Measurements from ENCODE around the gene CLN6. TPM values are rescaled to one million over a fixed set of nuclear protein-coding genes. Genes with fewer than 3 reads are reported as not detected.

CLN6 gene
- total and polyA plus RNA-seq, 10 donors: 9.8 to 38.6 (median 27.1) TPM

DNA sequence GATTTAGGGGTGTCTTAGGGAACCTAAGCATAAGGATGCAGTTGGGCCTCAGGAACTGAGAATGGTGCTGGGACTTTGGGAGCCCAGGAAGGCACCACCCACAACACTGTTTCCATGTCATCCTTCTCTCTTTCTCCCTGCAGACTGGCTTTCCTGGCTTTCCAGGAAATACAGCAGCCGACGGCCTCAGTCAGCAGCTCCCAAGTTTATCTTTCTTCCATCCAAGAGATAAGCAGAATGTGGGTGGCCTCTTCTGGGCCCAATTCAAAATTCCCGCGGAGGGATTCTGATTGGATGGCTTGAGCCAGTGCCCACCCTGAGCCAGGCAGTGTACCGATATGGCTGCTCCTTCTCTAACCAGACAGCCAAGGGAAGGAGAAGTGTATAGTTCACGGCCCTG is 4.5 kb upstream of the CLN6 start:
- WGBS, 5 donors: 75 to 89% (median 79%) methylated on average over 6 of the region's 6 CpGs
- H3K4me1 ChIP-seq: peaks cover 5 to 35% (median 9%) of the 10 kb centered on the region in 6 donors
- no peaks in the 10 kb centered on the region for H3K27me3 ChIP-seq (replicated peaks in 1 of 7)
- intact Hi-C loops (cut with DNase I; ENCODE audit: low total_unique reads): loop anchor here (10.0 kb wide), 1 partner anchor 59 kb away; no protein-coding TSS in a partner anchor
- H3K9me3 ChIP-seq: no peaks in the 10 kb centered on the region
- no peak for DNase-seq
- no peaks in the 10 kb centered on the region for H3K36me3 ChIP-seq
- no peak overlapping the region for H3K4me3 ChIP-seq
- no peak overlapping the region for H3K27ac ChIP-seq
- TF ChIP-seq, protein P1, sequence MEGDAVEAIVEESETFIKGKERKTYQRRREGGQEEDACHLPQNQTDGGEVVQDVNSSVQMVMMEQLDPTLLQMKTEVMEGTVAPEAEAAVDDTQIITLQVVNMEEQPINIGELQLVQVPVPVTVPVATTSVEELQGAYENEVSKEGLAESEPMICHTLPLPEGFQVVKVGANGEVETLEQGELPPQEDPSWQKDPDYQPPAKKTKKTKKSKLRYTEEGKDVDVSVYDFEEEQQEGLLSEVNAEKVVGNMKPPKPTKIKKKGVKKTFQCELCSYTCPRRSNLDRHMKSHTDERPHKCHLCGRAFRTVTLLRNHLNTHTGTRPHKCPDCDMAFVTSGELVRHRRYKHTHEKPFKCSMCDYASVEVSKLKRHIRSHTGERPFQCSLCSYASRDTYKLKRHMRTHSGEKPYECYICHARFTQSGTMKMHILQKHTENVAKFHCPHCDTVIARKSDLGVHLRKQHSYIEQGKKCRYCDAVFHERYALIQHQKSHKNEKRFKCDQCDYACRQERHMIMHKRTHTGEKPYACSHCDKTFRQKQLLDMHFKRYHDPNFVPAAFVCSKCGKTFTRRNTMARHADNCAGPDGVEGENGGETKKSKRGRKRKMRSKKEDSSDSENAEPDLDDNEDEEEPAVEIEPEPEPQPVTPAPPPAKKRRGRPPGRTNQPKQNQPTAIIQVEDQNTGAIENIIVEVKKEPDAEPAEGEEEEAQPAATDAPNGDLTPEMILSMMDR (IDR thresholded peaks at IDR 0.05 in 8 of 11, conservative IDR thresholded peaks at IDR 0.05 in 3 of 11): no peak
- TF ChIP-seq POLR2AphosphoS5 (IDR thresholded peaks at IDR 0.05) (no peak), POLR2A (IDR thresholded peaks at IDR 0.05) (no peak)

- Histone ChIP-seq H3K27ac (peak overlapping the region in 1 of 8 donors; percentile 24), H3K27me3 (replicated peaks in 1 of 7) (no peaks in the 10 kb centered on the region), H3K9me3 (no peaks in the 10 kb centered on the region), H3K4me1 (peaks cover 13 to 46% (median 20%) of the 10 kb centered on the region in 6 donors), H3K4me3 (no peak overlapping the region), H3K36me3 (no peaks in the 10 kb centered on the region)
- no peak for TF ChIP-seq POLR2A (IDR thresholded peaks at IDR 0.05)
- no peak for TF ChIP-seq POLR2AphosphoS5 (IDR thresholded peaks at IDR 0.05)
- TF ChIP-seq, protein P1 (IDR thresholded peaks at IDR 0.05 in 8 of 11, conservative IDR thresholded peaks at IDR 0.05 in 3 of 11): no peak
- peak; percentile 84 for DNase-seq
- intact Hi-C loops (cut with DNase I; ENCODE audit: low total_unique reads): loop anchor here (10.0 kb wide), 1 partner anchor 58 kb away; no protein-coding TSS in a partner anchor
- WGBS, 5 donors: 44 to 74% (median 70%) methylated on average over 6 of the region's 6 CpGs
Observed at GRCh38 chr15:68232937-68233336, 3.4 kb upstream of the CLN6 start.

GRCh38 chr15:68232449-68232848 is 2.9 kb upstream of the CLN6 start:
- Histone ChIP-seq H3K27ac (peak overlapping the region in 1 of 8 donors; percentile 24), H3K4me1 (peaks cover 13 to 51% (median 22%) of the 10 kb centered on the region in 6 donors), H3K36me3 (no peaks in the 10 kb centered on the region), H3K9me3 (no peaks in the 10 kb centered on the region), H3K27me3 (replicated peaks in 1 of 7) (no peaks in the 10 kb centered on the region), H3K4me3 (no peak overlapping the region)
- DNase-seq: no peak
- WGBS, 5 donors: 77 to 90% (median 82%) methylated on average over 6 of the region's 6 CpGs
- TF ChIP-seq, protein P1 (IDR thresholded peaks at IDR 0.05 in 8 of 11, conservative IDR thresholded peaks at IDR 0.05 in 3 of 11): no peak
- TF ChIP-seq POLR2AphosphoS5 (IDR thresholded peaks at IDR 0.05): no peak
- TF ChIP-seq POLR2A (IDR thresholded peaks at IDR 0.05): no peak
- intact Hi-C loops (cut with DNase I; ENCODE audit: low total_unique reads): loop anchor here (10.0 kb wide), 1 partner anchor 58 kb away; no protein-coding TSS in a partner anchor

DNA sequence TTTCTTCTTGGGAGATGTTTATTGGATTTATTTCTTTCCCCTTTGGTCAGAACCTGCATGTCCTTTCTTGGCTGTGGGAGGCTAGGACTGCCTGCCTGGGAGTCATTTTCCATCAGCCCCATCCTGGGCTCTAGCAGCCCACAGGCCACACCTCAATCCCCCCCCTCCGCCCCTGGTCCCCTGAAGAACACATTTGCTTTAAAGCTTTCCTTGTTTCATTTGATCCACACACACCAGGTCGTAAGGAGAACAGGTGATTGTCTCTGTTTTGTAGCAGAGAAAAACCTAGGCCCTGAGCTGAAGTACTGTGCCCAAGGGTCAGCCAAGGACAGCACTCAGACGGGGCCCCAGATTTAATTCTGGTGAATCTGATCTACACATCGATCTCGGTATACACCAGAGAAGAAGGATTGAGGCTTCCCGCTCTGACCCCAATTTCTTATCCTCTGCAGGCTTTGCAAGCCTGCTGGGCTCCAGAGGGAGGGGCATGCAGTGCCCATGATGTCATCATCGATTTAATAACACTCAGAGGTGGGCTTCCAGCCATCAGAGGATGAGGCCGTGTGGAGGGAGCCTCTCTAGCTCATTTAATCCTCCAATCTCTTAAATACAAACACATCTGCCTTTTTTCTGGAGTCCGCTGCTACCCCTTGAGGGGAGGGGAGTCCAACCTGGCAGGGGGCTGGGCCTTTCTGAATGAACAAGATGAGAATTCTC is 1.7 kb upstream of the CLN6 start:
- intact Hi-C loops (cut with DNase I; ENCODE audit: low total_unique reads): loop anchor here (10.0 kb wide), 1 partner anchor 56 kb away; no protein-coding TSS in a partner anchor
- no peak for DNase-seq
- Histone ChIP-seq H3K9me3 (no peaks in the 10 kb centered on the region), H3K27me3 (replicated peaks in 1 of 7) (no peaks in the 10 kb centered on the region), H3K27ac (no peak overlapping the region), H3K36me3 (no peaks in the 10 kb centered on the region), H3K4me3 (peak overlapping the region in 1 of 8 donors; percentile 95), H3K4me1 (peaks cover 13 to 60% (median 24%) of the 10 kb centered on the region in 6 donors)
- 89 to 96% (median 90%) methylated on average over 9 of the region's 9 CpGs for WGBS, 5 donors
- TF ChIP-seq POLR2A (IDR thresholded peaks at IDR 0.05) (no peak), POLR2AphosphoS5 (IDR thresholded peaks at IDR 0.05) (no peak)
- TF ChIP-seq, protein P1 (IDR thresholded peaks at IDR 0.05 in 8 of 11, conservative IDR thresholded peaks at IDR 0.05 in 3 of 11): no peak

Data from spleen (tissue), 11 donors.